Stimulated activated CD4-positive, alpha-beta T cell treated with anti-CD3 and anti-CD28 coated beads, Interleukin-1b, Interleukin-23, amount 100 ng/mL, for 4 hours (primary cell): ENCODE results near the gene QSOX2.

Experiments used
- DNase-seq, 2 donors: peaks; one replicate each; pipeline ENCODE4 v3.0.0-alpha.2; 2020; ENCODE audit warnings: low read depth in 2 of 2

QSOX2 gene

DNA sequence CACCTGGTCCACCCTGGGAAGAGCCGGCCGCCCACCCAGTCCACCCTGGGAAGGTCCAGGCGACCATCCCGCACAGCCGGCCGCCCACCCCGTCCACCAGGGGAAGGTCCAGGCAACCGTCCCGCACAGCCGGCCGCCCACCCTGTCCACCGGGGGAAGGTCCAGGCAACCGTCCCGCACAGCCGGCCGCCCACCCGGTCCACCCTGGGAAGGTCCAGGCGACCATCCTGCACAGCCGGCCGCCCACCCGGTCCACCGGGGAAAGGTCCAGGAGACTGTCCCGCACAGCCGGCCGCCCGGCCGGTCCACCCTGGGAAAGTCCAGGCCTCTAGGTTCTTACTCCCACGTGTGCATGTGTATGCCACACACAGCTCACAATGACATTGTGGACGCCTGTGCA is 6.7 kb upstream of the QSOX2 start:
- no peak for DNase-seq

DNA sequence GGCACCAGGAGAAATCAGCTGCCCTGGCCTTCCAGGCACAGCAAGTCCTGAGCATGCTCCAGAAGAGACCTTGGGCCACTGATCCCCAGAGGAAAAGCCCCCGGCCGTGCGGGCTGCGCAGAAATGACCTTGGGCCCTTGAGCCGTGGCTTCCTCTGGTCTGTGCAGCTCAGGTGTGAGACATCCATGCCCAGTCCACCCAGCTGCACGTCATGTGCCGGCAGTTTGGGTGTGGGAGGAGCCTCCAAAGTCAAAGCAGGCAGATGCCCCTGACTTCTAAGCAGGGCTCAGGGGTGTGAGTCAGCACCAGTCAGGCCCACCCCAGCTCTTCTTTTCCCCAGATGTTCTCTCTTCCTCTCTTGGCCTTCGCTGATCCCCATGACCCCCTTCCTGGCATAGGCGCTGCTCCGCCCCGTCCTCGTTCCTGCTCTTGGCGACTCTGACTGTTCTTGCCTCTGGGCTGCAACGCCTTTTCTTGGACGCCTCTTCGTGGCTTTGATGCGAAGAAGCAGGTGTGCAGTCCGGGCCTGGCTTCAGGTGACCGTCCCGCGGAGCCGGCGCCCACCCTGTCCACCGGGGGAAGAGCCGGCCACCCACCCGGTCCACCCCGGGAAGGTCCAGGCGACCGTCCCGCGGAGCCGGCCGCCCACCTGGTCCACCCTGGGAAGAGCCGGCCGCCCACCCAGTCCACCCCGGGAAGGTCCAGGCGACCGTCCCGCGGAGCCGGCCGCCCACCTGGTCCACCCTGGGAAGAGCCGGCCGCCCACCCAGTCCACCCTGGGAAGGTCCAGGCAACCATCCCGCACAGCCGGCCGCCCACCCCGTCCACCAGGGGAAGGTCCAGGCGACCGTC is 5.9 kb upstream of the QSOX2 start:
- no peak for DNase-seq

DNA sequence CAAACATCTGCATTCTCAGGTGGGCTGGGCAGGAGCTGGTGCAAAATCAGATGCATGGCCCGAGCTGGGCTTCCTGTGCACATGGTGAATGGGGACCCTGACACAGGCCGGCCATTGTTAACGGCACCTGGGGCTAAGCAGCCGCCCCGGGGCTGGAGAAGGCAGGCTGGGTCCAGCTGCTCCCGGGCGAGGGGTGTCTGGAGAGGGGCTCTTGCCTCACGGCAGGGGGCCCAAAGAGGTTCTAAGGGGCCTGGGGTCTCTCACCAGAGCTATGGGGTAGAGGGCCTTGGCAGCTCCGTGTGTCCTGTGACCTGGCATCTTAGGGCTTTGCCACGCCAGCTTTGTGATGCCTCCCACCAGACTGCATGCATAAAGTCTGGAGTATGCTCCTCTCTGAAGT is 5.1 kb upstream of the QSOX2 start:
- no peak for DNase-seq

DNA sequence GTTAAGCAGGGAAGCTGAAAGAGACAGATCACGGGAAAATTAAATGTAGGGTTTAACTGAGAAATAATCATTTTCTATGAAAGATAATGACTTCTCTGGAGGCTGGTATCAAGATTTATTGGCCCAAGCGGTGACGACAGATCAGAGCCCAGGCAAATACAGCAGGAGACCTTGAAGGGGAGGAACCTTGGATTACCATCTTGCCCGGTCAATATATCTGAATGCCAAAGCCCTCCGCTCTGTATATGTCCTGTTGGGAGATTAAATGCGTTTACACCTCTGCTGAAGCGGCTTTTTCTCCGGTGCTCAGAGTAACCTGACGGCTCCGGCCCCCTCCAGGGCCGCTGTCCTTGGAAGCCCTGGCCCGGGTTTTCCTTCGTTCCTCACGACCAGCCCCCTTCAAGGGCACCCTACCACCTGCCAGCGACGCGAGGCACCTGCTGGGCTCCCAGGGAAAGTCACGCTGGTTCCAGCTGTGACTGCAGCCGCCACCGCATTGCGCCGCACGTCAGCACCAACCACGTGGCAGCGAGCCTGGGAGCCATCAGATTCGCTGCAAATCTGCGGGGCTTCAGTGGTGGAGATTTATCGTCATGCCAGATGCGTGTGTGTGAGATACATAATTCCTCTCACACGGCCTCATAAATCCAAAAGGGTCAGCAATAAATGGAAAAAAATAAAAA is 4.4 kb upstream of the QSOX2 start:
- DNase-seq, result no peak

DNA sequence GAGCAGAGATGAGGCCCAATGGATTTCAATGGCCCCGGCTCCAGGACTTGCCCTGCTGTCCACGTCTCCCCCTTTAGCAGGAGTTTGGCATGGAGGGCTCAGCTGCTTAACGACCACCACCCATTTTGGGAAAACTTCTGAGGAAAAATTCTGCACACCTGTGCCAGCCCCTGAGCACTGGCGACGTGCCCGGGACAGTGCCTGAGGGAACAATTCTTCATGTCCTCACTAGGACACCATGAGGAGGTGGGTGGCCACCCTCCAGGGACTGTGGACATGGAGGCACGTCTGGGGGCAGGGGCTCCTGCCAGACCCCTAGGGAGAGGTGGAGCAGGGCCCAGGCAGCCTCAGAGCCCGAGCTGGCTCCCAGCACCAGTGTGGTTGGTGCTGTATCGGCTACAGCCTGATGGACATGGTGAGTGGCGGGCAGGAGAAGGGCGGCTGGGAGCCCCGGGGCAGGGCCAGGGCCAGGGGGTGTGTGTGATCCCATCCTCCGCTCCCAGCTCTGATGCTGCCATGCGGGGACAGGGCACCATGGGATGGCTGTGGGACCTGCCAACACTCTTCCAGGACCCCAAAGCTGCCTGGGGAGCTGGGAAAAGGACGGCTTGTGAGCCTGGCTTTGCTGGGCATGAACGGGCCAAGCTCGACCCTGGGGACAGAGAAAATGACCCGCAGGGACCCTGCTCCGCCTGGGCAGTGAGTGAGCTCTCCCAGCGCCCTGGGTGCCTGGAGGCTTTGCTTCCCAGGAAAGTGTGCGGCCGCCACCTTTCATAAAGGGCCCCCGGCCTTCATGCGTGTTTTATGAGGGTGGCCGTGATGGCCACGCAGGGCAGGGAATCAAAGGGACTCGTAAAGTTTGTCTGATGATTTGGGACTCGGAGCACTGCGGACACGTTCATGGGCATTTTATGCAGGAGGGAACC is 3.6 kb upstream of the QSOX2 start:
- no peak for DNase-seq

DNA sequence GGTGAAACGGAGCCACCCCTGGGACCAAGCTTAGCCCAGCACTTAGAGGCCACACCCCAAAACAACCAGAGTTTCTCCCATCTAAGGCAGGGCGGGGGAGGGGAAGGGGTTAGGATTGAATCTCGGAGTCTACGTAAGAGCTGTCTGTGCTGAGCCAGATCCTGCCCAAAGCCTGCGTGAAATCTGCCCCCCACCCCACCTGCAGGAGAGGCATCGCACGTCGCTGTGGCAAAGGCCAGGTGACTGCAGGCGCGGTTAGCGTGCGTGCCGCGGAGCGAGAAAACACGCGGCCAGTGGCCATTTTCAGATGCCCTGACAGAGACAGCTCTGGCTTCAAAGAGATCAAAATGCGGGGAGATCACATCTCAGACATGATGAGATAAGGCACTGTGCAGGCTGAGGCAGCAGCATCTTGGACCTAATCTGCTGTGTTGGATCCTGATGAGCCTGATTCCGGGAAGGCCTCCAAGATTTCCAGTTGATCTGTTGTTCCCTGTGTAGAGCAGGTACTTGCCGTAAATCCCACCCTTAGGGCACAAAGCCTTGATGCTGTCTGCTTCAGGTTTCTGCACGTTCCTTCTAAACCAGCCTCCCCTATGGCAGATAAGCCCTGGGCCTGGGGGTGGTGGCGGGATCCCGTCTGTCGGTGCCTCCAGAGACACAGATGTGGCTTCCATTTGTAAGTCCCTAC is 2.5 kb upstream of the QSOX2 start:
- DNase-seq, result no peak

DNA sequence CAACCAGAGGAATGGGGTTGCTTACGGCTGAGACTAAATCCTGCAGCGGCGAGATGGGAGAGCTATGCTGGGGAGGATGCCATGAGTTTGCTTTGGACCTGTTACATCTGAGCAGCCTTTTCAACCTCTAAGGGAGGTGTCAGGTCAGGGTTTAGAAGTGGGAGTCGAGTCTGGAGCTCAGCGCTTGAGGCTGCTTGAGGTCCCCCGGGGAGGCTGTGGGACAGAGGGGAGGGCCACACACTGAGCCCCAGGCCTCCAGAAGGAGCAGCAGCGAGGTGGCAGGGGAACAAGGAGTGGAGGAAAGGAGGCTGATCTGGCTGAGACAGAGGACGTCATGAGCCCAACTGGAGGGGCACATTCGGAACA is 1.9 kb upstream of the QSOX2 start:
- DNase-seq, result no peak

DNA sequence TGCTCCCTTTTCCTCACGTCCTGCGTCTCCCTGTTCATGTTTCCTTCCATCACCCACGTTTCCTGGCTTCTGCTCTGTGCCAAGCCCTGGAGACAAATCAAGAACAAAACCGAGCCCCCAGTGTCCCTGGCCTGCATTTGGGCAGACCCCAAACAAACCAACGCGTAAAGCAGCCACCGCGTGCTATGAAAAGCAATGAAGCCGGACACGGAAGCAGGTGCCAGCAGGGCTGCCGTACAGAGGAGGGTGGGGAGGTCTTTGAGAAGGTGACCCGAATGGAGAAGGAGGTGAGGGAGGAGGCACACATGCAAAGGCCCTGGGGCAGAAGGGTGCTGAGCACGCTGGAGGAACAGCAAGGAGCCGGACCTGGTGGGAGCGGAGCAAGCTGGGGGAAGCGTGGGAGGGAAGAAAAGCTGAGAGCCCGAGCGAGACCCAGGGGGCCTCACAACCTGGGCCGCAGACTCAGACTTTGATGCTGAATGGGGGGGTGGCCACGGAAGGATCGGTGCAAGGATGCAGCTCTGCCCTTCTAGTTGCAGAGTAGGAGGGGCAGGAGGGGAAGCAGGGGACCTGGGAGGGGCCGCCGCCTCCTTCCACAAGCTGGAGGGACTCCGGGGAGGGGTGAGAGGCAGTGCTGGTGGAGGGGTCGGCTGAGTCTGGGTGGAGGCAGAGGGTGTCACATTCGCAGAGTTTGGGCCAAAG is 1.4 kb upstream of the QSOX2 start:
- DNase-seq, result no peak

DNA sequence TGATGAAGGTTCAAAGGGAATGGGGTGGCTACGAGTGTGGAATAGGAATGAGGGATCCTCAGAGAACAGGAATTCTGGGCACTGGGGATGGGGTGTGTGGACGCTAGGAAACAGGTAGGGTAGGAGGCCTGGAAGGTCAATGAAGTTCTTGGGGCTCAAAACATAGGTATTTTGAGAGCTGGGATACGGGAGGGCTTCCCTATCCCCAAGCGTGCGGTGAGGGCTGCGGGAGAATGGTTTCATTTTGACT is 718 bp downstream of the QSOX2 start:
- DNase-seq, result no peak

DNA sequence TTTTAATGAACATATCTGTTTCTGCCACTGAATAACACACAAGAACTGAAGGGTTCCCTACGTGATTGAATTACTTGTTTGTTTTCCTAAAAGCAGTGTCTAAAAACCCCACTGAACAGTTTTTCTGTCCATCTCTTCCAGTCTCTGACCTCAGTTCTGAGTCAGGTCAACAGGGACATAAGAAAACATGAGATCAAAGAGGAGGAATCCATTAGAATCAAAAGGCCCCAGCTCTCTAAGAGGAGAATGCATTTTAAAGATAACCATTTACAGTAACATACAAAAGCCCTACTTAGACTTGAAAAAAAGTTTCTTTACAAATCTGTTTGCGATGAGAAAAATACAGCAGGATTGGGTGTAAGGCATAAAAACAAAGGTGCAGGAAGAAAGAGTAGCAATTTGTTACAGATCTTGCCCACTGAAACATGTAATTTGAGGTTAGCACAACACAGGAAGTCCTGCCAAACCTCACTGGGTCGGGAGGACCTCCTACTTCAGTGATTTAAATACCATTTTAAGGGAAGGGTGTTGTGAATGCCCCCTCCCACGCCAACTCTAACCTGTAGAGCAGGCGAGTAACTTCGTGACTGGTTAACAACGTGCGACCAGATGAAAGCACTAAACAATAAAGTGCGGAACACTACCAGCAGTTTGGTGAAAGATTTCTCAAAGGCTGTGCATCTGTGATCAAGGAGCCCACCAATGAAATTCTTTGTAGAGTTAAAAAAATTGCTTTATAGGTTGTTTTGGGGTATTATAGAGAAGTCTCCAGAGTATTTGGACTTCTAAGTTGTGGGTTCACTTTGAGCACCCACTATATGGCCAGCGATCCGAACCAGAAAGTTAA is 1.3 kb downstream of the QSOX2 start:
- peak; percentile 30 to 63 for DNase-seq

DNA sequence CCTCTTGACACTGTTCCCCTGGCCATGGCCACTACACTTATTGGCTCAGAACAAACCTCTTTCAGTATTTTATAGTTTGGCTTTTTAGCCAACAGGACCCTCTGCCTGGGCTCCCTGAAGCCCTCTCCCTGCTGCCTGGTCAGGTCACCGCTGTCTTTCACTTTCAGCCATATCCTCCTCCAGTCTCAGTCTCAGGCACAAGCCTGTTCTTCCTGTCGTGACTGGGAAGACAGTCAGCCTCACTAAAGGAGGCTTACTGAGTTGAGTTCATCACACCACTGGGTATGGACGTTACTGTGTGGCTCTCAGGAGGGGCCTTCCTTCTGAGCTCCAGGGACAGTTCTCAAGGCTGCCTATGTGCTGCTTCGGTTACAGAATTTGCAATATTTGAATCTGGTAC is 2.0 kb downstream of the QSOX2 start:
- DNase-seq, result no peak

DNA sequence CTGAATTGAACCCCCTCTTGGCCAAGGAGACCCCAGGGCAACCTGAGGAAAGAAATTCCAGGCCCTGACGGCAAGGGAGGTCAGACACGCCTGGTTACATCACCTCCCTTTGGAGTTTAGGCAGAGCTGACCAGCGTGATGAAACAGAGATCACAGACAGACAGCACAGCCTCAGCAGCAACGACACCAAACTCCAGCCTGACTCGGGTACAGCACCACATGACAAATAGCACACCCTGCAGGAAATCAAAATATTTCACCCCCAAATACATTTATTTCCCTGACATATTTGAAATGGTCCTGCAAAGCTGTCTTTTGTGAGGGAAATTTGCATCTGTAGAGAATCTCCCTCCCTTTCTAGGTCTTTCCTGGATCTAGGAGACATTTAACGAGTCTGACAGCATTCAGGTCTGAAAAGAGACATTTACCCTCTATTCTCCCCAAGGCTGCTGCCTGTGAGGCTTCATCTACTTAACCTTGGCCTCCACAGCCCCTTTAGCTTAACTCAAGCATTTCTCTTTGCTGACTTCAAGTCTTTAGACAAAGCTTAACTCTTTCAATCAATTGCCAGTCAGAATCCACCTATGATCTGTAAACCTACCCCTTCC is 2.6 kb downstream of the QSOX2 start:
- no peak for DNase-seq

DNA sequence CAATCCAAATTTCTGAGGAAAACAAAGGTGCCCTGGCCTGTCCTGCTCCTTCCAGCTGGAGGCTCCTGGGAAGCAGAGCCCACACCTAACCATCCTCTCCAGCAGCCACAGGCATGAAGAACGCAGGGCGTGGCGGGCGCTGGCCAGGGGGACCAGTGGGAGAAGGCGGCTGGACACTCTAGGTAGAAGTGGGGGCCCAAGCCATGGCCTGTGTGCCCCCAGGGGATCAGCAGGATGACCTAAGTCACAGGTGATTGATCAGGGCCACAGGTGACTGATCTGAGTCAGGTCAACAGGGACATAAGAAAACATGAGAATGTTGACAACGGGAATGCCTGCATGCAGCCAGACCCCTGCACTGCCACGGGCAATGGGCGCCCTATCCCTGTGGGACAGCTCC is 3.4 kb downstream of the QSOX2 start:
- no peak for DNase-seq

DNA sequence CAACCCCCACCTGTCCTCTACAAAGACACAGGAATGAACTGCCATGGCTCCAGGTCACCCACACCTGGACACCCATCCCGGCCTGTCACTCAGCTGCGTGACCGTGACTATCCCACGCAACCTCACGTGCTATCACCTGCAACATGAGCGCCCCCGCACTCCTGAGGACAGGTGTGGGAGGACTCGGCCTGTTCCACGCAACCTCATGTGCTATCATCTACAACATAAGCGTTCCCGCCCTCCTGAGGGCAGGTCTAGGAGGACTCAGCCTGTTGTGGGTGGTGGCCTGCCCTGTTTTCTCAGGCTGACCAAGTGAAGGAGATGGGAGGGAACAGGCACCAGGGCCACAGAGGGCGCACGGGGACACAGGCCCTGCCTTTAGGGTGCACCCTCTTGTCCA is 4.1 kb downstream of the QSOX2 start:
- DNase-seq, result no peak

DNA sequence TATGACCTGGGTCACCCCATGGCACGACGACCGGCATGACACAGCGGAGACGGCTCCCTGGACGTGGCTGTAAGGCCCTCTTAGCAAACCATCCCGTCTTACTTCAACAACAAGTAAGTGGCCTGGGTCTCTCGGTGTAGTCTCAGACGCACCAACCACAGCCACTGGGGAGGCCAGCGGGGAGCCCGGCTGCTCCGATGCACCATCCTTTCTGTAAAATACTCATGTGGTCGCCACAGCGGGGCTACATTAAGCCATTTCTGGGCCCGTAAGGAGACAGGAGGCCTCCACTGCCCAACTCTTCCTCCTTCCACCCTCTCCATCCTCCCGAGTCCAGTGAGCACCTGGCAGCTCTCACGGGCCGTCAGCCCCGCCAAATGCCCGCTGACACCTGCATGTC is 4.7 kb downstream of the QSOX2 start:
- DNase-seq, result no peak

DNA sequence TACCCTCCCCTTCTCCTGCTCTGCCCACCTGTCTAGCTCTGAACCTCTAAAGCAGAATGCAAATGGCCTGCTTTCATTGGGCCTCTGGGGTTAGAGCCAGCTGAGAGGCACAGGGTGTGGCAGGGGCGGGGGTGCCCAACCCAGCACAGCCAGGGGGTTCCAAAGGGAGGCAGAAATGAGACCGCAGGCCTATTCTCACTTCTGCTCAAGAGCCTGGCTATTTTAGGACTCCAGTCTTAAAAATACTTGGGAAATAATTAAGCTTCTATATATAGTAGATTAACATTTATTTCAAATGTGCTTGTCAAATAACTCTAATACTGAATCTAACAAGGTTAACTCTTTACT is 5.7 kb downstream of the QSOX2 start:
- DNase-seq, result no peak

DNA sequence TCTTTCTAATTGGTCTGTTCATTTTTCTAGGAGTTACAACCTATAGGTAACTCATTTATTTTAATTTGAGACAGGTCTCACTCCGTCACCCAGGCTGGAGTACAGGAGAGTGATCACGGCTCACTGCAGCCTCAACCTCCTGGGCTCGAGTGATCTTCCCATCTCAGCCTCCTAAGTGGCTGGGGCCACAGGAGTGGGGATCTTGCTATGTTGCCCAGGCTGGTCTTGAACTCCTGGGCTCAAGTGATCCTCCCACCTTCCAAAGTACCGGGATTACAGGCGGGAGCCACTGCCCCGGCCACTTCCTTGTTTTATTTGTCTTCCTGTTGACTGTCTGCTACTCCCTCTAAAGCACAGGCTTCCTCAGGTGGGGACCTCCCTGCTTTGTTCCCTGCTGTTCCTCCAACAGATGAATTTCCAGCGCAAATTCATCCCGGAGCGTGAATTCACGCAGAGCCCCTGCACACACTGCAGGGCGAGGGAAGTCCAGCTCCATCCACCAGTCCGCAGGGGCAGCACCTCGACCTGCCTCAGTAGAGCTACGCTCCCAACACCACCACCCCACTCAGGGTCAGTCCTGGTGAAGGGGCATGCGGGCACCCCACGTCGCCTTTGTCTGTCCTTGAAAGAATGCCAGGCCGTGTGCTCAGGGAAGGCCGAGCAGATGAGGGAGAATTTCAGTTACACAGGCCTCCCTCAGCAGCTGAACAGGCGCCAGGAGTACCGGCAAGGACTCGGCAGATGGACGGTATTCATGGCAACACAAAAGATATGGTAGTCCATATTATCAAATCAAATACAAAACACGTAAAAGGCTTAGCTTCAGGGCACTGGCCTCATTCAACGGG is 6.3 kb downstream of the QSOX2 start:
- DNase-seq, result no peak

DNA sequence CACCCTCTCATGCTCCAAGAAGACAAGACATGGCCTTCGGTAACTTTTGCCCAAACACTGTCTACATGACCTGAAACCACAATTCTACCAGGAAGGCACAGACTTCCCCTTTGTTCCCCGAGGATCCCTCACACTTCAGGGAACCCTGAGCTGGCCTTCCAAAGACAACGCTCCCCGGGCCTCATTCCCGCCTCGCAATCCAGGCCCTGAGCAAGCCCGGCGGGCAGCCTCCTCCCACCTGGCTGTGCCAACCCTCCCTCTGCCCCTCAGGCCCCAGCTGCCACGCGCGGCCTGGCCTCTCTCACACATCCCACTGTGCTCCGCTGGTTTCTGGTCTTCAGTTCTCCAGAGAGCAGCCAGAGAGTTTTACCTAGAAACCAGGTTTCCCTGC is 7.3 kb downstream of the QSOX2 start:
- no peak for DNase-seq
